ENCODE data around the gene SYT8.

The SYT8 gene

GRCh38 chr11:1858154-1858553 lies 23.4 kb downstream of the SYT8 start:
- peak overlapping the region; percentile 100 for H3K27ac ChIP-seq
- peaks cover 84 to 94% of the 10 kb centered on the region in 2 experiments for H3K4me1 ChIP-seq (ENCODE audit: control insufficient read depth in 1 of 2, insufficient read depth in 1 of 2, low read depth in 1 of 2, low read length in 1 of 2)
- H3K36me3 ChIP-seq = peaks cover 86% of the 10 kb centered on the region
- H3K4me3 ChIP-seq (ENCODE audit: low read depth in 1 of 2, low read length in 1 of 2) = peak overlapping the region; percentile 16 to 81
- no peaks in the 10 kb centered on the region for H3K27me3 ChIP-seq
- no peak for TF ChIP-seq CTCF (IDR thresholded peaks at IDR 0.05)
- no peaks in the 10 kb centered on the region for H3K9me3 ChIP-seq

- peaks cover 90% of the 10 kb centered on the region for H3K36me3 ChIP-seq
- no peaks in the 10 kb centered on the region for H3K9me3 ChIP-seq
- peak overlapping the region; percentile 100 for H3K27ac ChIP-seq
- no peaks in the 10 kb centered on the region for H3K27me3 ChIP-seq
- TF ChIP-seq CTCF (IDR thresholded peaks at IDR 0.05) = no peak
- H3K4me1 ChIP-seq (ENCODE audit: control insufficient read depth in 1 of 2, insufficient read depth in 1 of 2, low read depth in 1 of 2, low read length in 1 of 2) = peaks cover 88 to 98% of the 10 kb centered on the region in 2 experiments
- peak overlapping the region; percentile 16 to 81 for H3K4me3 ChIP-seq (ENCODE audit: low read depth in 1 of 2, low read length in 1 of 2)
Observed at GRCh38 chr11:1858576-1858975, 23.8 kb downstream of the SYT8 start.

GRCh38 chr11:1859004-1859403 lies 24.2 kb downstream of the SYT8 start:
- Histone ChIP-seq H3K4me3 (ENCODE audit: low read depth in 1 of 2, low read length in 1 of 2) (peak overlapping the region in 1 of 2 experiments; percentile 81), H3K9me3 (no peaks in the 10 kb centered on the region), H3K4me1 (ENCODE audit: control insufficient read depth in 1 of 2, insufficient read depth in 1 of 2, low read depth in 1 of 2, low read length in 1 of 2) (peaks cover 87 to 100% of the 10 kb centered on the region in 2 experiments), H3K27me3 (no peaks in the 10 kb centered on the region), H3K36me3 (peaks cover 95% of the 10 kb centered on the region), H3K27ac (peak overlapping the region; percentile 100)
- no peak for TF ChIP-seq CTCF (IDR thresholded peaks at IDR 0.05)

GRCh38 chr11:1860108-1860507 lies 25.3 kb downstream of the SYT8 start:
- H3K9me3 ChIP-seq = no peaks in the 10 kb centered on the region
- no peaks in the 10 kb centered on the region for H3K27me3 ChIP-seq
- H3K4me1 ChIP-seq (ENCODE audit: control insufficient read depth in 1 of 2, insufficient read depth in 1 of 2, low read depth in 1 of 2, low read length in 1 of 2) = peaks cover 76 to 100% of the 10 kb centered on the region in 2 experiments
- H3K4me3 ChIP-seq (ENCODE audit: low read depth in 1 of 2, low read length in 1 of 2) = no peak overlapping the region
- peaks cover 96% of the 10 kb centered on the region for H3K36me3 ChIP-seq
- H3K27ac ChIP-seq = peak overlapping the region; percentile 100
- no peak for TF ChIP-seq CTCF (IDR thresholded peaks at IDR 0.05)

- Histone ChIP-seq H3K9me3 (no peaks in the 10 kb centered on the region), H3K36me3 (peaks cover 96% of the 10 kb centered on the region), H3K27ac (peak overlapping the region; percentile 79), H3K27me3 (no peaks in the 10 kb centered on the region), H3K4me3 (ENCODE audit: low read depth in 1 of 2, low read length in 1 of 2) (no peak overlapping the region), H3K4me1 (ENCODE audit: control insufficient read depth in 1 of 2, insufficient read depth in 1 of 2, low read depth in 1 of 2, low read length in 1 of 2) (peaks cover 60 to 99% of the 10 kb centered on the region in 2 experiments)
- no peak for TF ChIP-seq CTCF (IDR thresholded peaks at IDR 0.05)
Observed at GRCh38 chr11:1861435-1862411, 26.9 kb downstream of the SYT8 start.
